B cell (primary cell): ENCODE results near the gene PTTG2. TPM values are rescaled to one million over a fixed set of nuclear protein-coding genes. Genes with fewer than 3 reads are reported as not detected.

Source experiments
- ATAC-seq: fragments of 200-7000 bp; cut with Tn5 transposase; one replicate; pipeline ENCODE4 v1.10.0; 2021; ENCODE audit warnings: low read depth, mild to moderate bottlenecking, moderate number of reproducible peaks, moderate library complexity
- CTCF ChIA-PET: fragments of 350-600 bp; sonication (Branson Sonifier 250); formaldehyde crosslinking; loops from one replicate; lab custom pipeline; 2021; ENCODE audit warnings: antibody characterized with exemption, inconsistent platforms; lab: Charles Lee
- POLR2A ChIA-PET: fragments of 350-600 bp; sonication (Branson Sonifier 250); formaldehyde crosslinking; loops from one replicate; lab custom pipeline; 2021; ENCODE audit warnings: antibody characterized with exemption; lab: Charles Lee
- DNase-seq: peaks from one replicate; pipeline ENCODE4 v3.0.0; 2013
- H2AFZ ChIP-seq: 2 replicates; pipeline ENCODE4 v1.6.1; 2012; ENCODE audit warnings: mild to moderate bottlenecking, low read depth, low read length; ENCODE audit not compliant: insufficient read depth, poor library complexity, severe bottlenecking
- H3K27ac ChIP-seq, 2 donors: 1 replicate in 1 of 2; 2 replicates in 1 of 2; pipeline ENCODE4 v1.5.1; 2012 to 2013; ENCODE audit warnings: low read length in 2 of 2, mild to moderate bottlenecking in 2 of 2, moderate library complexity in 1 of 2
- H3K27me3 ChIP-seq, 4 experiments: fragments of 200-600 bp in 1 of 4; sonication (generic) in 1 of 4; replicated peaks in 1 of 4; 1 replicate in 2 of 4; 2 replicates in 2 of 4; pipeline versions ENCODE4 v1.6.1 to v1.7.0; 2013 to 2016; ENCODE audit warnings: low read length in 3 of 4, mild to moderate bottlenecking in 2 of 4, mixed read lengths in 1 of 4, moderate library complexity in 1 of 4; ENCODE audit not compliant: insufficient read depth in 4 of 4, control insufficient read depth in 3 of 4; ENCODE audit errors: control extremely low read depth in 1 of 4
- H3K36me3 ChIP-seq, 2 experiments: replicated peaks in 1 of 2; 1 replicate in 1 of 2; 2 replicates in 1 of 2; pipeline versions ENCODE4 v1.6.1 to v1.7.1; 2013; ENCODE audit warnings: low read length in 1 of 2; ENCODE audit not compliant: insufficient read depth in 2 of 2, control insufficient read depth in 1 of 2; ENCODE audit errors: control extremely low read depth in 1 of 2, extremely low read depth in 1 of 2
- H3K4me1 ChIP-seq, 2 donors: fragments of 200-600 bp in 1 of 2; sonication (generic) in 1 of 2; 1 replicate in 1 of 2; 2 replicates in 1 of 2; pipeline versions ENCODE4 v1.5.1 to v1.6.1; 2013 to 2017; ENCODE audit warnings: low read length in 2 of 2; ENCODE audit not compliant: control insufficient read depth in 2 of 2, insufficient read depth in 2 of 2
- H3K4me2 ChIP-seq: replicated peaks from 2 replicates; pipeline ENCODE3; 2012; ENCODE audit warnings: mild to moderate bottlenecking, low read depth, low read length; ENCODE audit not compliant: poor library complexity, severe bottlenecking
- H3K4me3 ChIP-seq, 5 experiments: fragments of 200-600 bp in 1 of 5; sonication (generic) in 1 of 5; 1 replicate in 3 of 5; 2 replicates in 2 of 5; pipeline versions ENCODE4 v1.5.1 to v1.7.0; 2011 to 2016; ENCODE audit warnings: low read length in 4 of 5, mild to moderate bottlenecking in 4 of 5, low read depth in 2 of 5, control low read depth in 1 of 5, moderate library complexity in 1 of 5; ENCODE audit not compliant: insufficient read depth in 1 of 5; ENCODE audit errors: control extremely low read depth in 1 of 5, extremely low read depth in 1 of 5
- H3K79me2 ChIP-seq: fragments of 200-600 bp; sonication (generic); one replicate; pipeline ENCODE4 v1.6.0; 2016; ENCODE audit warnings: low read length; ENCODE audit not compliant: control insufficient read depth, insufficient read depth
- H3K9ac ChIP-seq: fragments of 200-600 bp; sonication (generic); 2 replicates; pipeline ENCODE4 v1.6.1; 2017; ENCODE audit warnings: mild to moderate bottlenecking, low read length, moderate library complexity
- H3K9me3 ChIP-seq, 3 donors: one replicate each; pipeline versions ENCODE4 v1.6.1 to v1.7.1; 2013; ENCODE audit warnings: low read length in 2 of 3; ENCODE audit not compliant: control insufficient read depth in 2 of 3, insufficient read depth in 1 of 3; ENCODE audit errors: control extremely low read depth in 1 of 3
- H4K20me1 ChIP-seq: 2 replicates; pipeline ENCODE4 v1.6.0; 2012; ENCODE audit warnings: mild to moderate bottlenecking, low read length; ENCODE audit not compliant: insufficient read depth, control insufficient read depth, poor library complexity, severe bottlenecking
- H3K27ac Mint-ChIP-seq: one replicate; pipeline ENCODE4 v1.8.0; 2021; ENCODE audit warnings: mixed read lengths
- H3K27me3 Mint-ChIP-seq: one replicate; pipeline ENCODE4 v1.8.0; 2021; ENCODE audit warnings: mixed read lengths
- H3K4me1 Mint-ChIP-seq: one replicate; pipeline ENCODE4 v1.8.0; 2021; ENCODE audit warnings: mixed read lengths
- H3K4me3 Mint-ChIP-seq: one replicate; pipeline ENCODE4 v1.8.0; 2021; ENCODE audit warnings: mixed read lengths
- H3K9me3 Mint-ChIP-seq: one replicate; pipeline ENCODE4 v1.8.0; 2022; ENCODE audit warnings: mixed read lengths; ENCODE audit not compliant: insufficient read depth
- CTCF ChIP-seq: fragments of 200-600 bp; IDR thresholded peaks from one replicate; pipeline ENCODE4 v1.8.0; 2022; ENCODE audit warnings: antibody characterized with exemption, mild to moderate bottlenecking
- EZH2 ChIP-seq: IDR thresholded peaks from 2 replicates; pipeline ENCODE4 v1.6.1; 2012; ENCODE audit warnings: borderline replicate concordance, low read depth, mild to moderate bottlenecking, moderate library complexity, low read length; ENCODE audit not compliant: insufficient read depth, poor library complexity, severe bottlenecking
- WGBS: methylation state at CpG from one replicate; pipeline ENCODE4 v1.1.5; 2013; ENCODE audit warnings: missing lambda C conversion rate; ENCODE audit not compliant: insufficient coverage; 5-methylcytosine and 5-hydroxymethylcytosine counted together
- intact Hi-C: fragments of 100-400 bp; cut with micrococcal nuclease; formaldehyde crosslinking; loops from one replicate; pipeline ENCODE4 v1.10.0; 2022
- polyA plus RNA-seq: library from polyadenylated mRNA; depleted of rRNA; stranded (reverse); fragments of >200 nt; gene quantifications from 2 replicates; pipeline ENCODE4 v1.2.3, GENCODE V29; 2012
- total RNA-seq, 2 donors: library from RNA; stranded (reverse); fragments of 120-200 nt in 1 of 2; gene quantifications; 1 replicate in 1 of 2; 2 replicates in 1 of 2; pipeline versions ENCODE4 v1.2.3 to v1.2.4, GENCODE V29; 2013 to 2022

Gene PTTG2
- total and polyA plus RNA-seq, 2 donors (not counting 1 experiment from before 2014, with no cell fraction given): 1.9 to 2.8 TPM

GRCh38 chr4:37936889-37937498 lies 23.2 kb upstream of the PTTG2 start:
- peaks cover 67% of the 10 kb centered on the region for H3K79me2 ChIP-seq
- Mint-ChIP-seq H3K27me3 (no peaks in the 10 kb centered on the region), H3K9me3 (no peaks in the 10 kb centered on the region), H3K4me3 (no peak overlapping the region), H3K4me1 (peaks cover 3% of the 10 kb centered on the region), H3K27ac (no peak overlapping the region)
- H3K36me3 ChIP-seq: peaks cover 4 to 18% of the 10 kb centered on the region in 2 experiments
- intact Hi-C loops: no loop called here
- 81% methylated on average over 4 of the region's 7 CpGs for WGBS
- H2AFZ ChIP-seq: no peak overlapping the region
- no peak overlapping the region for H3K4me3 ChIP-seq
- H4K20me1 ChIP-seq: peaks cover 41% of the 10 kb centered on the region
- H3K4me2 ChIP-seq: no peak overlapping the region
- CTCF ChIA-PET: no interaction called here
- TF ChIP-seq EZH2: no peak
- no peak for TF ChIP-seq CTCF
- H3K27me3 ChIP-seq: no peaks in the 10 kb centered on the region
- POLR2A ChIA-PET: no interaction called here
- H3K9ac ChIP-seq: no peak overlapping the region
- ATAC-seq (no peak), DNase-seq (no peak)
- no peaks in the 10 kb centered on the region for H3K4me1 ChIP-seq
- H3K27ac ChIP-seq: no peak overlapping the region
- H3K9me3 ChIP-seq: peaks cover 0 to 7% (median 0%) of the 10 kb centered on the region in 3 donors

GRCh38 chr4:37938208-37938607 lies 22.0 kb upstream of the PTTG2 start:
- Histone ChIP-seq H2AFZ (no peak overlapping the region), H3K9me3 (peaks cover 0 to 7% (median 0%) of the 10 kb centered on the region in 3 donors), H3K4me3 (no peak overlapping the region), H3K9ac (no peak overlapping the region), H3K4me2 (no peak overlapping the region), H3K36me3 (peaks cover 4 to 18% of the 10 kb centered on the region in 2 experiments), H3K27me3 (no peaks in the 10 kb centered on the region), H3K27ac (no peak overlapping the region), H3K79me2 (peaks cover 56% of the 10 kb centered on the region), H3K4me1 (no peaks in the 10 kb centered on the region), H4K20me1 (peaks cover 33% of the 10 kb centered on the region)
- intact Hi-C loops: no loop called here
- ATAC-seq (no peak), DNase-seq (no peak)
- WGBS: 100% methylated on average over 1 of the region's 3 CpGs
- H3K4me3 Mint-ChIP-seq: no peak overlapping the region
- no peak for TF ChIP-seq EZH2
- TF ChIP-seq CTCF: no peak
- H3K4me1 Mint-ChIP-seq: peaks cover 4% of the 10 kb centered on the region
- H3K27me3 Mint-ChIP-seq: no peaks in the 10 kb centered on the region
- ChIA-PET POLR2A (no interaction called here), CTCF (no interaction called here)
- no peaks in the 10 kb centered on the region for H3K9me3 Mint-ChIP-seq
- no peak overlapping the region for H3K27ac Mint-ChIP-seq
